Activated naive CD4-positive, alpha-beta T cell treated with Interleukin-2 at 50 U/mL for 16 hours (primary cell): ENCODE data around the gene CALR.
A peak's percentile ranks its signal among the peaks of the same experiment; 100 is the strongest.
"Not testable (repeated sequence)": the region's sequence is repeated elsewhere in the genome, so short reads cannot be mapped to it uniquely, and the experiment has no call there.

Source experiments
- DNase-seq: peaks from one replicate; pipeline ENCODE4 v3.0.0-alpha.2; 2020

Gene CALR

DNA sequence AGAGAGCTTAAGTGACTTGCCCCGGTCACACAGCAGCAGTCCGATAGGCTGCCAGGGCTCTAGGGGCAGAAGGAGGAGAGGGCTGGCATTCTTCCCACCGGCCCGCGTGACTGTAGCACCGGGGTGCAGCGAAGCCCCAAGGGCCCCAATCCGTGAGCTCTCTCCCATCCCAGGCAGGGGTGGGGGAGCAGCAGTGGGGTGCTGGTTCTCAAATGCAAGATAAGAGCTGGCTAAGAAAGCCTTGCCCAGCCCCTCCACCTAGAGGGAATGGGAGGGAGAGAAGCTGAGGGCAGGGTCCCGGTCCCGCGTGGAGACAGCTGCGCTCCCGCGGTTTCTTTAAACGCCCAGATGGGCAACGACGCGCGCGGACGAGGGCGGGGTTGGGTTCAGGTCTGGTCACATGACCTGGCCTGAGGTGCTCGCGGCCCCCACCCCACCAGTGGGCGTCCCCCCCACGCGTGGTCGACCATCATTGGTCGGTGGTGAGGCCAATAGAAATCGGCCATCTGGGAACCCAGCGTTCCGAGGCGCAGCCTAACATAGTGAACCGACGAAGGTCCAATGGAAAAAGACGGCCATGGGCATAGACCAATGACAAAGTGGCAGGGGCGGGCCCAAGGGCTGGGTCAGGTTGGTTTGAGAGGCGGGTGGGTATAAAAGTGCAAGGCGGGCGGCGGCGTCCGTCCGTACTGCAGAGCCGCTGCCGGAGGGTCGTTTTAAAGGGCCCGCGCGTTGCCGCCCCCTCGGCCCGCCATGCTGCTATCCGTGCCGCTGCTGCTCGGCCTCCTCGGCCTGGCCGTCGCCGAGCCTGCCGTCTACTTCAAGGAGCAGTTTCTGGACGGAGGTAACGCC lies at the start of gene CALR:
Gene CALR (plus strand): TSS at position 683 of the 852 bp plus-strand sequence. CDS start 71 bp downstream, at position 754.
- peak; percentile 100 for DNase-seq

GRCh38 chr19:12890299-12890786 lies 48.1 kb upstream of the CALR start:
- DNase-seq, result not testable (repeated sequence)

DNA sequence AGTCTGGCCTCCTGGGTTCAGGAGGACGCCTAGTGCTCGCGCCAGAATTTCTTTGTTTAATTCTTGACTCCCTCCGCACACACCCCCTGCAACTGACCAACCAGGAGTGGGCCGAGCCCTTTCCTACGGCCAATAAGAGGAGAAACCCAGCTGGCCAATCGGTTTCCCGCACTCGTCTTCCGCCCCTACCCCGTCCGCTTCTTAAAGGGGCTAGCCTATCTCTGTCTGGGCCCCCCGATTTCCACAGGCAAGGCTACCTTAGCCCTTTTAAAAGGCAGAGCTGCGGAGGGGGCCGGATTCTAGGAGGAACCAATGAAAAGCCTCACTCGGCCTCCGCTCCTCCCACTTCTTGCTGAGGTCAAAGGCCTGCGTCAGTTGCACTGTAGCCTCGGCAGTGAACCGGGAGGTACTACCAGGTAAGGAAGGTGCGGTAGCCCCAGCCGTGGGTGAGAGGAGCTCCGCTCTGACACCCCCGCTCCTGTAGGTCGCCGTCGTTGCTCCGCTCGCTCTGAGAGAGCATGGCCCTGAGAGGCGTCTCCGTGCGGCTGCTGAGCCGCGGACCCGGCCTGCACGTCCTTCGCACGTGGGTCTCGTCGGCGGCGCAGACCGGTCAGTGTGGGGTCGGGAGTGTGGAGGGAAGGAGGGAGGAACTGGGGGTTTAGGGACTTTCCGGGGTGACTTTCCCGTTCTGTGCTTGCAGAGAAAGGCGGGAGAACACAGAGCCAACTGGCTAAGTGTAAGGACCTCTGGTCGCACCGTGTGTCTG lies 47.4 kb upstream of the CALR start, which contains the start of gene GCDH:
Gene GCDH (plus strand): TSS at position 374 of the 766 bp plus-strand sequence. CDS start 145 bp downstream, at position 519.
- DNase-seq, result peak; percentile 96

DNA sequence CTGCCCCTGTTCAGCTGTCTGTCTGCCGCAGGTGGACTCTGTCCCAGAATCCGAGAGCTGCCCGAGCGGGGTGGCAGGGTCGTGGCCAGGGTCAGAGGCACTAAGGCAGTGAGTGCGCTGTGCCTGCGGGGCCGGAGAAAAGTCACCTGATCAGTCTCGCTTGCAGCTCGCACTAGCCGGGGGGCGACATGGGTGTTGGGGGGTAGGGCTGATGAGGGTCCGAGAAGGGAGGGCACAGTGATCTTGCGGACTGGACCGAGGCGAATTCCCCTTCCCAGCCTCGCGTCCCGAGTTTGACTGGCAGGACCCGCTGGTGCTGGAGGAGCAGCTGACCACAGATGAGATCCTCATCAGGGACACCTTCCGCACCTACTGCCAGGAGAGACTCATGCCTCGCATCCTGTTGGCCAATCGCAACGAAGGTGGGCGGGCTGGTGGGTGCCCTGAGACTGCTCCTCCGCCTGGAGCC lies 46.8 kb upstream of the CALR start:
- DNase-seq, result no peak

GRCh38 chr19:12893582-12893981 lies 44.8 kb upstream of the CALR start:
- DNase-seq, result no peak

- no peak for DNase-seq
Measured at GRCh38 chr19:12896460-12896859, 41.9 kb upstream of the CALR start.

- no peak for DNase-seq
Measured at GRCh38 chr19:12899891-12900518, 38.4 kb upstream of the CALR start.

DNA sequence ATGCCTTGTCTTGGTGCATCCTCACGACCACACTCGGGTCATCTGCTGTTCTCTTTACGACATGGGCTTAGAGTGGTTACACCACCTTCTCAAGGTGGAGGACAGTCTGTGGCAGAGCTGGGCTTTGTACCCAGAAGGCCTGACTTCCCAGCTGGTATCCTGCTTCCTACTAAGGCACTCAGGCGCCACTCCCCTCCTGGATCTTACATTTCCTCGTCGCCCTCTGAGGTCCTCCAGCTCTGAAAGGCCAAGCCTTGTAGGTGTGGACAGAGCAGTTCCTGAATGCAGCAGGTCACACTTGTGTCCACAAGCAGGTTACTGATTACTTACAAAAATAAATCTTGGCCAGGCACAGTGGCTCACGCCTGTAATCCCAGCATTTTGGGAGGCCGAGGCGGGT lies 31.2 kb upstream of the CALR start:
- no peak for DNase-seq

- no peak for DNase-seq
Measured at GRCh38 chr19:12912571-12912970, 25.8 kb upstream of the CALR start.

GRCh38 chr19:12913011-12913561 lies 25.3 kb upstream of the CALR start:
- no peak for DNase-seq

GRCh38 chr19:12913851-12914690 lies 24.3 kb upstream of the CALR start:
- DNase-seq, result peak; percentile 42

GRCh38 chr19:12915860-12916259 lies 22.5 kb upstream of the CALR start:
- DNase-seq, result not testable (repeated sequence)

- DNase-seq, result no peak
Measured at GRCh38 chr19:12918253-12918652, 20.2 kb upstream of the CALR start.

- DNase-seq, result no peak
Measured at GRCh38 chr19:12921047-12921446, 17.4 kb upstream of the CALR start.

DNA sequence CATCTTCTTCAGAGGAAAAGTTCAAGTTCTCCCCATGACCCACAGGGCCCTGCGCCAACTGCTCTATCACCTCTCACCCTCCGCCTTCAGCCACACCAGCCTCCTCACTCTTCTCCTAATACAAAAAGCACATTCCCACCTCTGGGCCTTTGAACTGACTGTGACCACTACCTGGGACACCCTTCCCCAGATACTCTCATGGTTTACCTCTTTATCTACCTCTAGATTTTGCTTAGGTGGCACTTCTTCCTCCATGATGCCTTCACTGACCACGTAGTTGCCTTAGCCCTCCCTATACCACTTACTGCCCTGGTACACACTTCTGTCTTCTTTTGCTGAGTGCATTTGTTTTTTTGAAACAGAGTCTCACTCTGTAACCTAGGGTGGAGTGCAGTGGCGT lies 15.4 kb upstream of the CALR start:
- DNase-seq, result no peak

- DNase-seq, result no peak
Measured at GRCh38 chr19:12924621-12925310, 13.6 kb upstream of the CALR start.

GRCh38 chr19:12930002-12930645 lies 8.3 kb upstream of the CALR start:
- DNase-seq, result no peak

DNA sequence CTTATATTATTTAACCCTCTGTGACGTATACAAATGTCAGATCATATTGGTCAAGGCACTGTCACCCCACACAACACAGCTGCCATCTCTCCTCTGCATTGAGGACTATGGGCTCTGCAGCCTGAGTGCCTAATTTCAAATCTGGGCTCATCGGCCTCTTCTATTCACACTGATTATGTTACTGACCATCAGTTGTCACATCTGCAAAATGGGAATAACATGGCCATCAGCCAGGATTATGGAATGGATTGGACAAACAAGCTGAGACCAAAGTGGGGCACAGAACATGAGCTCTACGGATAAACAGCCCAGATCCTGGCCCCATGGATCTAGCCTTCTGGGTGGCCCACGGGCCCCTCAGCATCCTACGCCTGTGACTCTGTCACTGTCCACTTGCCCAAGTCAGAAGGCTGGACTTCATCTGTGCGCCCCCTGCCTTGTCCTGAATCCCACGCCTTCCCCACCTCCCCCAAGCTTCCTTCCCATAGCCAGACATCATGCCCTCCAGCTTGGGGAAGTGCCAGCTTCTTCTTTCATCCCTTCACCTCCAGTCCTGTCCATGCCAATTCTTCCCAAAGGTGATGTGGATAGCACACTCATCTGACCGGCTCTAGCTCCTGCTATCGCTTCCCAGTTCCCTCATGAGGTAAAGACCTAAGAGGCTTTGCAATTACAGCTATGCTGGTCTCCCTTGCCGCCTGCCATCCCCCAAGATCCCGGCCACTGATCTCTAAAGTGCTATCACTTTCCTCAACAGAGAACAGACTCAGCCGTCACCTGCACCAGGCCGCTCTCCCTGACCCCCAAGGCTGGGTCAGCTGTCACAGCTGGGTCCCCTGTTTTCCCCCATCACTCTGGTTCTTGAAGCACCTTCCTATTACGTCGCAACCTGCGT lies 5.8 kb upstream of the CALR start:
- DNase-seq, result no peak

DNA sequence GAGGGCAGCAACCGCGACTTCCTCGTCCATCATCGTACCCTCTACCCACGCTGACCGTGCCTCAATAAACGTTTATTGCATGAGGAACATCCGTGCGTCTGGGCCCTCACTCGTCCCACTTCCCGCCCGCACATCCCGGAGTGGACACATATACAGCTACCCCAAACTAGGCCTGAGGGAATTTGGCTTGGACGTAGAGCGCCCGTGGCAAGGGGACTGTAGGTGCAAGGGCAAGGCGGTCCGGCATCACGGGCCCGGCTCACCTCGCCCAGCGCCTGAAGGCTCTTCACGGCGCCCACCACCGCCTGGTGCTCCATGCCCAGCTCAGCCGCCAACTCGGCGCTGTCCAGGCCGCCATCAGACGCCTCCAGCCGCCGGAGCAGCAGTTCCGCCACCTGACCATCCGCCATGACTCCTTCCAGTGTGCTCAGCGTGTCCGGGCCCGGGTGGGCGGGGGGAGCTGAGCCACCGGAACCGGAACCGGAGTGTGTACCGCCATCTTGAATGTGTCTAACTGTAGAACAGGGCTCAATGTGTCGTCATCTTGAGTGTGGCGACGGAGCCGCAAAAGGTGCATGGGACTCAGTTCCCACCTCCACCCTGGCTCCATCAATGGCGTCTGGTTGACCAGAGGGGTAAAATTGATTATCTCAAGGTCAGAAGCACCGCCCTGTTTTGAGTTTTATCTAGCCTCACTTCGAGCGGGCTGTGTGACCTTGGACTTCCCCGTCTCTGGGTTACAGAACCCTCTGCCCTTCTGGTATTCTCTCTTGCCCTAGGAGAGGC lies 4.9 kb upstream of the CALR start, which contains the start of gene FARSA:
Gene FARSA (minus strand): TSS at position 425 of the 786 bp plus-strand sequence. CDS start 15 bp downstream, at position 410.
- peak; percentile 89 for DNase-seq
